ENCODE results near the gene POLD2. TPM values are rescaled to one million over a fixed set of nuclear protein-coding genes. Genes with fewer than 3 reads are reported as not detected.

POLD2 gene
- total and polyA plus RNA-seq, 2 of the 8 experiments (the other 6 are each of a cell fraction or from before 2014, with no cell fraction given), result 148 to 214 TPM

DNA sequence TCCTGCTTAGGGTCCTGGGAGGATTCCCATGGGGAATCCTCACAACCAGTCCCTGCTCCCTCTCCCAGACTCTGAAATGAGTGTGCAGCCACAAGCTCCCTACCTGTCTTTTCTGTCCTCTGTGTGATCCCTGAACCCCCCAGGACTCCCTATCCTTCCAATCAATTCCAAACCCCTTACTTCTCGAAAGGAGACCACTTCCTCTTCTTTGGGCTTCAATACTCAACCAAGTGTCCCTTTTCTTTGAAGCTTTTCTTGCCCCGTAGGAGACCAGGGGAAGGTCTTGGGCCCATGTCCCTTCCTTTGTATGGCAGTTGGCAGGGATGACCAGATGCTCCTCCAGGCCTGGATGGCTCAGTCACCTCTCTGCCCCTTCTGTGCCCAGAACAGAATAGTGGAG, 17.5 kb downstream of the POLD2 start:
- Histone ChIP-seq H4K20me1 (replicated peaks in 1 of 2; ENCODE audit: control insufficient read depth in 1 of 2, insufficient read depth in 2 of 2, low read length in 2 of 2) (peaks cover 2 to 3% of the 10 kb centered on the region in 2 experiments), H3K4ac (replicated peaks; ENCODE audit: insufficient read length, low read depth, low read length) (no peak overlapping the region), H2BK12ac (ENCODE audit: low read depth, low read length) (no peak overlapping the region), H4K5ac (ENCODE audit: insufficient read length, low read depth, low read length) (no peak overlapping the region), H3K79me2 (ENCODE audit: control insufficient read depth in 1 of 2, insufficient read depth in 2 of 2, low read length in 2 of 2) (no peaks in the 10 kb centered on the region; a peak in 1 of 4 replicates), H3K27me3 (replicated peaks in 1 of 4; ENCODE audit: control insufficient read depth in 3 of 4, extremely low read depth in 1 of 4, insufficient read depth in 3 of 4, low read length in 3 of 4) (peaks cover 0 to 29% (median 16%) of the 10 kb centered on the region in 4 experiments; a peak in 6 of 7 replicates), H3K18ac (ENCODE audit: extremely low read depth, low read length) (no peak overlapping the region), H3K4me2 (ENCODE audit: insufficient read depth in 1 of 2, low read depth in 2 of 2, low read length in 2 of 2) (peak overlapping the region in 1 of 2 experiments; percentile 98; a peak in 1 of 4 replicates), H3K9ac (replicated peaks in 1 of 4; ENCODE audit: extremely low read depth in 1 of 4, low read depth in 3 of 4, low read length in 3 of 4) (no peak overlapping the region), H3K36me3 (ENCODE audit: control insufficient read depth in 2 of 4, insufficient read depth in 4 of 4, low read length in 3 of 4) (no peaks in the 10 kb centered on the region; a peak in 2 of 8 replicates), H2AFZ (ENCODE audit: low read length) (no peak overlapping the region), H2BK15ac (ENCODE audit: low read length) (no peak overlapping the region), H2AK5ac (ENCODE audit: low read depth, low read length) (no peak overlapping the region), H2BK20ac (ENCODE audit: low read length) (no peak overlapping the region), H3K27ac (ENCODE audit: low read depth, low read length) (no peak overlapping the region), H3K23me2 (ENCODE audit: low read depth, low read length) (peaks cover 15% of the 10 kb centered on the region), H3K9me3 (ENCODE audit: insufficient read depth in 2 of 2, low read depth in 1 of 2, low read length in 1 of 2) (no peaks in the 10 kb centered on the region), H3K23ac (ENCODE audit: insufficient read length) (no peak overlapping the region), H4K8ac (ENCODE audit: extremely low read depth, insufficient read depth, low read length) (no peak overlapping the region), H3K79me1 (ENCODE audit: low read depth, low read length) (peaks cover 4% of the 10 kb centered on the region; the same call in 1 of the 2 replicates), H2BK120ac (replicated peaks; ENCODE audit: low read depth, low read length) (no peak overlapping the region), H3K4me3 (ENCODE audit: extremely low read depth in 1 of 4, insufficient read depth in 2 of 4, low read depth in 3 of 4, low read length in 4 of 4) (no peak overlapping the region), H3K56ac (replicated peaks; ENCODE audit: insufficient read length, low read depth, low read length) (no peak overlapping the region), H2BK5ac (ENCODE audit: low read depth, low read length) (no peak overlapping the region), H3K14ac (ENCODE audit: insufficient read length) (no peak overlapping the region), H3K4me1 (replicated peaks in 1 of 4; ENCODE audit: control insufficient read depth in 3 of 4, insufficient read depth in 4 of 4, low read length in 3 of 4) (peaks cover 0 to 12% (median 9%) of the 10 kb centered on the region in 4 experiments; a peak in 6 of 7 replicates), H4K91ac (replicated peaks; ENCODE audit: insufficient read length, low read length) (no peak overlapping the region)
- DNase-seq (ENCODE audit: low read depth in 1 of 2, low spot score in 2 of 2), result no peak
- FAIRE-seq, result no peak
- WGBS, 2 experiments (ENCODE audit: extremely low coverage in 1 of 2, insufficient coverage in 1 of 2, insufficient read length in 1 of 2, insufficient replicate concordance in 2 of 2, low coverage in 1 of 2, low lambda C conversion rate in 2 of 2, missing lambda C conversion rate in 1 of 2), result 77% methylated on average over 2 of the region's 2 CpGs; no CpG with 5 or more reads in 1 of the 2 experiments
- POLR2A ChIA-PET (ENCODE audit: partially characterized antibody), result interaction anchor here (1.1 to 2.0 kb wide), 5 partner anchors 10 to 111 kb away, joined by 3 to 13 read pairs (median 8); partner anchors contain the start of gene POLD2
- CTCF ChIA-PET (ENCODE audit: partially characterized antibody), result interaction anchor here (0.8 to 1.4 kb wide), 3 partner anchors 25 to 115 kb away, joined by 3 to 5 read pairs (median 4); no protein-coding TSS in a partner anchor
- TF ChIP-seq POLR2A (IDR thresholded peaks at IDR 0.05; ENCODE audit: control extremely low read depth in 1 of 2, low read depth in 2 of 2, low read length in 2 of 2) (no peak), CTCF (IDR thresholded peaks at IDR 0.05; ENCODE audit: control extremely low read depth in 1 of 3, insufficient read depth in 1 of 3, low read depth in 1 of 3, low read length in 3 of 3) (no peak), RFX5 (IDR thresholded peaks at IDR 0.05; ENCODE audit: borderline replicate concordance, low read depth, low read length) (no peak), CEBPB (IDR thresholded peaks at IDR 0.05; ENCODE audit: low read depth, low read length) (no peak), SUZ12 (IDR thresholded peaks at IDR 0.05; ENCODE audit: low read length) (no peak)

Data from H1 (cell line).